ENCODE results near the gene CORO7. TPM values are rescaled to one million over a fixed set of nuclear protein-coding genes. Genes with fewer than 3 reads are reported as not detected.
A peak's percentile ranks its signal among the peaks of the same experiment; 100 is the strongest.

The CORO7 gene
- total and polyA plus RNA-seq, 7 experiments from 2014 or later, result 29.6 to 572 (median 141) TPM

GRCh38 chr16:4309102-4309832 lies 107.1 kb downstream of the CORO7 start:
- H3K36me3 Mint-ChIP-seq, result peaks cover 0 to 7% (median 0%) of the 10 kb centered on the region in 5 donors
- no peaks in the 10 kb centered on the region for H3K9me3 ChIP-seq (ENCODE audit: control insufficient read depth in 2 of 3, low read length in 3 of 3)
- H3K27me3 ChIP-seq (ENCODE audit: control insufficient read depth in 2 of 2, insufficient read depth in 2 of 2, low read length in 2 of 2), result peaks cover 0 to 2% of the 10 kb centered on the region in 2 donors
- H3K4me1 Mint-ChIP-seq, result peaks cover 11 to 30% (median 27%) of the 10 kb centered on the region in 7 donors
- H3K4me3 ChIP-seq (ENCODE audit: low read length), result no peak overlapping the region
- ChIA-PET CTCF (interaction anchor here (0.6 to 4.8 kb wide), 6 partner anchors 12 to 59 kb away, joined by 3 to 22 read pairs (median 5); no protein-coding TSS in a partner anchor), POLR2A (interaction anchor here (1.6 to 2.1 kb wide), 2 partner anchors 19 to 37 kb away, joined by 4 to 15 read pairs; partner anchors contain the start of gene TFAP4)
- H3K27me3 Mint-ChIP-seq, result peaks cover 4 to 11% (median 7%) of the 10 kb centered on the region in 5 donors
- H3K4me3 Mint-ChIP-seq, result peak overlapping the region in 8 of 10 donors; percentile 0 to 98 (median 62)
- no peaks in the 10 kb centered on the region for H3K36me3 ChIP-seq (ENCODE audit: control insufficient read depth in 2 of 3, insufficient read depth in 3 of 3, low read length in 3 of 3)
- H3K4me1 ChIP-seq (ENCODE audit: control insufficient read depth in 2 of 2, insufficient read depth in 2 of 2, low read length in 2 of 2), result peaks cover 15 to 17% of the 10 kb centered on the region in 2 donors
- DNase-seq, result no peak
- peak overlapping the region in 8 of 9 donors; percentile 27 to 98 (median 93) for H3K27ac Mint-ChIP-seq
- H3K9me3 Mint-ChIP-seq, result no peaks in the 10 kb centered on the region
- H3K27ac ChIP-seq (ENCODE audit: low read depth, low read length), result no peak overlapping the region
- ATAC-seq, result no peak
- intact Hi-C loops (cut with micrococcal nuclease), result loop anchor here (1.0 to 5.0 kb wide), 4 partner anchors 21 to 1637 kb away; partner anchors contain the start of gene SEC14L5 (in 2 of the 2)

- Histone ChIP-seq H3K27me3 (ENCODE audit: control insufficient read depth in 2 of 2, insufficient read depth in 2 of 2, low read length in 2 of 2) (no peaks in the 10 kb centered on the region), H3K4me1 (ENCODE audit: control insufficient read depth in 2 of 2, insufficient read depth in 2 of 2, low read length in 2 of 2) (peaks cover 15 to 17% of the 10 kb centered on the region in 2 donors), H3K36me3 (ENCODE audit: control insufficient read depth in 2 of 3, insufficient read depth in 3 of 3, low read length in 3 of 3) (peaks cover 0 to 5% (median 0%) of the 10 kb centered on the region in 3 experiments), H3K27ac (ENCODE audit: low read depth, low read length) (peak overlapping the region; percentile 90), H3K9me3 (ENCODE audit: control insufficient read depth in 2 of 3, low read length in 3 of 3) (no peaks in the 10 kb centered on the region), H3K4me3 (ENCODE audit: low read length) (peak overlapping the region; percentile 94)
- H3K4me3 Mint-ChIP-seq, result peak overlapping the region; percentile 90 to 98 (median 94)
- peak overlapping the region; percentile 94 to 99 (median 95) for H3K27ac Mint-ChIP-seq
- ChIA-PET POLR2A (interaction anchor here (0.7 to 3.4 kb wide), 8 partner anchors 8 to 54 kb away, joined by 3 to 19 read pairs (median 4); partner anchors contain the start of genes PAM16 and TFAP4), CTCF (interaction anchor here (0.8 to 1.6 kb wide), 5 partner anchors 19 to 53 kb away, joined by 3 to 6 read pairs (median 3); partner anchors contain the start of gene TFAP4)
- no peaks in the 10 kb centered on the region for H3K9me3 Mint-ChIP-seq
- H3K27me3 Mint-ChIP-seq, result peaks cover 0 to 2% (median 0%) of the 10 kb centered on the region in 5 donors
- DNase-seq (peak; percentile 97 to 98 (median 97)), ATAC-seq (peak; percentile 96)
- intact Hi-C loops (cut with micrococcal nuclease), result loop anchor here (1.0 to 5.0 kb wide), 19 partner anchors 8 to 1635 kb away; partner anchors contain the start of genes PAM16 (in 2 of the 2), SEC14L5 (in 2 of the 2), ADCY9 (in 1 of the 2) and CDIP1 (in 1 of the 2)
- peaks cover 13 to 30% (median 23%) of the 10 kb centered on the region in 7 donors for H3K4me1 Mint-ChIP-seq
- H3K36me3 Mint-ChIP-seq, result peaks cover 0 to 9% (median 0%) of the 10 kb centered on the region in 5 donors
Measured at GRCh38 chr16:4307215-4308037, 109.0 kb downstream of the CORO7 start.

DNA sequence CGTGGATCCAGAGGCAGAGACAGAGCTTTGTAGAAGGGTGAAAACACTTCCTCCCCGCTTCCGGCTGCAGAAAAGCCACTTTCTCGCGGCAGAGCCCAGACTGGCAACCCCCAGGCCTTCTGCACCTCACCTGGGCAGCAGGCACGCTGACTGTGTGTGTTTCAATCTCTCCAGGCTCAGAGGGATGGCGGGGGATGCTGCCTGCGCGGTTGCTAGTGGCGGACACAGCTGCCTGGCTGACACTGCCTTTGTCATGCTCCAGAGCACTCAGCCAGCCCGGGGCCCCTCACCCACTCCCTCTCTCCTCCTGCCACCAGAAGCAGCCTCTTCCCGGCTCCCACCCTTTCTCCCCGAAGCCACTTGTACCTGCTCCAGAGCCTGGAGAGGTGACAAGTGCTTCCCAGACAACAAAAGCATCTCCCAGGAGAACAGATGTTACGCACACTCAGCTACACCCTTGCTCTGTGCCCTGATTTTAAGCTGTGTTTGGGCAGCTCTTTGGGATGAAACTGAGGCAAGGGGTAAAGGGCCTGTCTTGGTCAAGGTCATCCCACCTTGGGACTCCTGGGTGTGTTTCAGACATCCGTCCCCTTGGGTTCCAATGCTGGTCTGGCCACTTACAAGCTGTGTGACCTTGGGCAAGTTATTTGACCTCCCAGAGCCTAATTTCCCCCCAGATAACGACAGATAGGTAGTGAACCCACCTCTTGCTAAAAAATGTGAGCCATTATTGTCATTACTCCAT lies 109.8 kb downstream of the CORO7 start:
- H3K27me3 Mint-ChIP-seq, result peaks cover 0 to 2% (median 0%) of the 10 kb centered on the region in 5 donors
- ChIA-PET POLR2A (interaction anchor here (0.9 to 3.4 kb wide), 7 partner anchors 8 to 317 kb away, joined by 3 to 19 read pairs (median 3); partner anchors contain the start of genes PAM16 and TFAP4), CTCF (interaction anchor here (0.5 to 2.1 kb wide), 6 partner anchors 17 to 650 kb away, joined by 3 to 6 read pairs (median 3); partner anchors contain the start of gene TFAP4)
- DNase-seq (peak in 7 of 9 donors; percentile 39 to 57 (median 45)), ATAC-seq (no peak)
- H3K36me3 Mint-ChIP-seq, result peaks cover 0 to 9% (median 0%) of the 10 kb centered on the region in 5 donors
- Histone ChIP-seq H3K4me3 (ENCODE audit: low read length) (peak overlapping the region; percentile 94), H3K27me3 (ENCODE audit: control insufficient read depth in 2 of 2, insufficient read depth in 2 of 2, low read length in 2 of 2) (no peaks in the 10 kb centered on the region), H3K4me1 (ENCODE audit: control insufficient read depth in 2 of 2, insufficient read depth in 2 of 2, low read length in 2 of 2) (peaks cover 15 to 17% of the 10 kb centered on the region in 2 donors), H3K9me3 (ENCODE audit: control insufficient read depth in 2 of 3, low read length in 3 of 3) (no peaks in the 10 kb centered on the region), H3K36me3 (ENCODE audit: control insufficient read depth in 2 of 3, insufficient read depth in 3 of 3, low read length in 3 of 3) (peaks cover 0 to 5% (median 0%) of the 10 kb centered on the region in 3 experiments), H3K27ac (ENCODE audit: low read depth, low read length) (peak overlapping the region; percentile 90)
- intact Hi-C loops (cut with micrococcal nuclease), result loop anchor here (1.0 to 5.0 kb wide), 19 partner anchors 9 to 1634 kb away; partner anchors contain the start of genes PAM16 (in 2 of the 2), SEC14L5 (in 2 of the 2), ADCY9 (in 1 of the 2) and CDIP1 (in 1 of the 2)
- peaks cover 13 to 30% (median 23%) of the 10 kb centered on the region in 7 donors for H3K4me1 Mint-ChIP-seq
- no peaks in the 10 kb centered on the region for H3K9me3 Mint-ChIP-seq
- H3K4me3 Mint-ChIP-seq, result peak overlapping the region; percentile 90 to 98 (median 94)
- H3K27ac Mint-ChIP-seq, result peak overlapping the region; percentile 94 to 99 (median 95)

Other genes starting within 250 kb of the CORO7 start
- gene SRL, start 174.5 kb downstream of the CORO7 start, total RNA-seq, result not detected
- gene SRL, start 174.5 kb downstream of the CORO7 start, polyA plus RNA-seq, result not detected
- 10 to 100 TPM; 14.9 to 35.8 (median 25.3) TPM for gene TFAP4, start 143.6 kb downstream of the CORO7 start, total RNA-seq
- gene TFAP4, start 143.6 kb downstream of the CORO7 start, polyA plus RNA-seq, result 1 to 10 TPM; 1.3 to 2.1 TPM
- under 1 TPM in 1 of 5 experiments, not detected in 4; 0.53 TPM for gene GLIS2, start 100.5 kb downstream of the CORO7 start, total RNA-seq
- gene GLIS2, start 100.5 kb downstream of the CORO7 start, polyA plus RNA-seq, result not detected
- gene PAM16, start 65.3 kb downstream of the CORO7 start, total RNA-seq, result 10 to 100 TPM; 34.1 to 46.2 (median 45.0) TPM
- 10 to 100 TPM; 34.6 to 45.8 TPM for gene PAM16, start 65.3 kb downstream of the CORO7 start, polyA plus RNA-seq
- gene VASN, start 44.7 kb downstream of the CORO7 start, total RNA-seq, result 1 to 10 TPM in 1 of 5 experiments, under 1 TPM in 3, not detected in 1; 0.24 to 1.3 (median 0.45) TPM
- under 1 TPM; 0.13 to 0.18 TPM for gene VASN, start 44.7 kb downstream of the CORO7 start, polyA plus RNA-seq
- gene DNAJA3, start 9.3 kb upstream of the CORO7 start, total RNA-seq, result 10 to 100 TPM; 33.6 to 79.8 (median 70.5) TPM
- 10 to 100 TPM; 42.4 to 73.0 TPM for gene DNAJA3, start 9.3 kb upstream of the CORO7 start, polyA plus RNA-seq
- gene NMRAL1, start 58.0 kb upstream of the CORO7 start, total RNA-seq, result 10 to 100 TPM; 34.2 to 72.7 (median 58.1) TPM
- 10 to 100 TPM; 61.3 to 81.8 TPM for gene NMRAL1, start 58.0 kb upstream of the CORO7 start, polyA plus RNA-seq
- gene HMOX2, start 59.8 kb upstream of the CORO7 start, total RNA-seq, result 10 to 100 TPM; 44.6 to 84.9 (median 61.0) TPM
- 100 to 1,000 TPM; 127 to 163 TPM for gene HMOX2, start 59.8 kb upstream of the CORO7 start, polyA plus RNA-seq
- 10 to 100 TPM; 28.1 to 41.1 (median 31.0) TPM for gene CDIP1, start 122.2 kb upstream of the CORO7 start, total RNA-seq
- 10 to 100 TPM; 28.3 to 33.4 TPM for gene CDIP1, start 122.2 kb upstream of the CORO7 start, polyA plus RNA-seq
- under 1 TPM; 0.17 to 0.70 (median 0.64) TPM for gene C16orf96, start 139.7 kb upstream of the CORO7 start, total RNA-seq
- gene C16orf96, start 139.7 kb upstream of the CORO7 start, polyA plus RNA-seq, result not detected
- gene UBALD1, start 198.3 kb upstream of the CORO7 start, total RNA-seq, result 10 to 100 TPM; 21.8 to 36.5 (median 29.7) TPM
- 1 to 10 TPM; 1.6 to 2.5 TPM for gene UBALD1, start 198.3 kb upstream of the CORO7 start, polyA plus RNA-seq
- gene MGRN1, start 208.2 kb upstream of the CORO7 start, total RNA-seq, result 100 to 1,000 TPM in 1 of 5 experiments, 10 to 100 TPM in 4; 62.6 to 103 (median 81.2) TPM
- 1 to 10 TPM; 4.9 to 10.0 TPM for gene MGRN1, start 208.2 kb upstream of the CORO7 start, polyA plus RNA-seq

All from naive thymus-derived CD4-positive, alpha-beta T cell (primary cell).